Mononuclear cell (primary cell): ENCODE measurements around the gene RIMOC1. TPM values are rescaled to one million over a fixed set of nuclear protein-coding genes. Genes with fewer than 3 reads are reported as not detected.

Source experiments
- H3K27me3 ChIP-seq: 2 replicates; pipeline ENCODE4 v1.6.0; 2011; ENCODE audit warnings: low read length, control low read depth; ENCODE audit not compliant: insufficient read depth
- H3K4me1 ChIP-seq: 2 replicates; pipeline ENCODE4 v1.5.1; 2011; ENCODE audit warnings: mild to moderate bottlenecking, low read length, control low read depth; ENCODE audit not compliant: insufficient read depth
- H3K4me3 ChIP-seq: 2 replicates; pipeline ENCODE4 v1.5.1; 2011; ENCODE audit warnings: mild to moderate bottlenecking, low read length, moderate library complexity
- H3K9me3 ChIP-seq: 2 replicates; pipeline ENCODE4 v1.5.1; 2011; ENCODE audit warnings: low read depth, mild to moderate bottlenecking, control low read depth, low read length
- total RNA-seq: library from RNA; depleted of rRNA; stranded (reverse); fragments of >200 nt; gene quantifications from one replicate; pipeline ENCODE4 v1.2.3, GENCODE V29; 2012

RIMOC1 gene, protein sequence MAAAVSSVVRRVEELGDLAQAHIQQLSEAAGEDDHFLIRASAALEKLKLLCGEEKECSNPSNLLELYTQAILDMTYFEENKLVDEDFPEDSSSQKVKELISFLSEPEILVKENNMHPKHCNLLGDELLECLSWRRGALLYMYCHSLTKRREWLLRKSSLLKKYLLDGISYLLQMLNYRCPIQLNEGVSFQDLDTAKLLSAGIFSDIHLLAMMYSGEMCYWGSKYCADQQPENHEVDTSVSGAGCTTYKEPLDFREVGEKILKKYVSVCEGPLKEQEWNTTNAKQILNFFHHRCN
- total RNA-seq, result 9.3 TPM

DNA sequence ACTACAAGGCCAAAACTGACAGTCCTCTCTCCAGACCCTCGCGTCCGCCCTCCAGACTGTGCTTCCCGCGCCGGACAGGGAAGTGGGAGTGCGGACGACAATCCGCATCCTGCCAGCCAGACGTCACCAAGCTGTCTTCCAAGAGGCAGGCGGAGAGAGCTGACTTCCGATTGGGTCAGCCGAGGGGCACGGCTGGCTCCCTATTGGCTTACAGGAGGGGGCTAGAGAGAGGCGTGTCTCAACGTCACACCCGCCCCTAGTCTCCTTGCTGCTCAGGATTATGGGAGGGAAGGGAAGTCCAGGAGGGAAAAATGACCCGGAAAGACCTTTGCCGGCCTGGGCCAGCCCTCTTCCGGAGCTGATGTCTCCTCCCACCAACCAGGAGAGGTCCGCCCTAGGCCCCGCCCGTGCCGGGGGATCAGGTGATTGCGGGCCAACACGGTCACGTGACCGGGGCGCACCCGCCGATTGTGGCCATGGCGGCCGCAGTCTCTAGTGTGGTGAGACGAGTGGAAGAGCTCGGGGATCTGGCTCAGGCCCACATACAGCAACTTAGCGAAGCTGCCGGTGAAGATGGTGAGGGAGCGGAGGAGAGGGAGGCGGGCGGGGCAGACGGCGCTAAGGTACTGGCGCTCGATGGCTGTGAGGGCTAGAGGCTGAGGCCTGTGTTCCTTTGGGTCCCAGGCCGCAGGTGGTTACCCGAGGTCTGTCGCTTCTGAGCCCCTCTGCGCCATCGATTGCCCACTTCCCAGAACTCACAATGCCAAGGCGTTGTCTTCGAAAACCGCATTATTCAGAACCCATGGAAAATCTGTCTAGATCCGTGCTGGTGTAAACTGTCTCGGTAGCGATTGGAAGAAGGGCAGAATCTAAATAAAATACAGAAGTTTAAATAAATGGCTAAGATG lies at the start of gene RIMOC1:
Gene RIMOC1 (plus strand): TSS at position 453 of the 908 bp plus-strand sequence. CDS start 24 bp downstream, at position 477.
- Histone ChIP-seq H3K4me1 (peaks cover 22% of the 10 kb centered on the region), H3K4me3 (peak within 1 kb of the TSS; percentile 72), H3K9me3 (no peaks in the 10 kb centered on the region), H3K27me3 (peaks cover 10% of the 10 kb centered on the region)

DNA sequence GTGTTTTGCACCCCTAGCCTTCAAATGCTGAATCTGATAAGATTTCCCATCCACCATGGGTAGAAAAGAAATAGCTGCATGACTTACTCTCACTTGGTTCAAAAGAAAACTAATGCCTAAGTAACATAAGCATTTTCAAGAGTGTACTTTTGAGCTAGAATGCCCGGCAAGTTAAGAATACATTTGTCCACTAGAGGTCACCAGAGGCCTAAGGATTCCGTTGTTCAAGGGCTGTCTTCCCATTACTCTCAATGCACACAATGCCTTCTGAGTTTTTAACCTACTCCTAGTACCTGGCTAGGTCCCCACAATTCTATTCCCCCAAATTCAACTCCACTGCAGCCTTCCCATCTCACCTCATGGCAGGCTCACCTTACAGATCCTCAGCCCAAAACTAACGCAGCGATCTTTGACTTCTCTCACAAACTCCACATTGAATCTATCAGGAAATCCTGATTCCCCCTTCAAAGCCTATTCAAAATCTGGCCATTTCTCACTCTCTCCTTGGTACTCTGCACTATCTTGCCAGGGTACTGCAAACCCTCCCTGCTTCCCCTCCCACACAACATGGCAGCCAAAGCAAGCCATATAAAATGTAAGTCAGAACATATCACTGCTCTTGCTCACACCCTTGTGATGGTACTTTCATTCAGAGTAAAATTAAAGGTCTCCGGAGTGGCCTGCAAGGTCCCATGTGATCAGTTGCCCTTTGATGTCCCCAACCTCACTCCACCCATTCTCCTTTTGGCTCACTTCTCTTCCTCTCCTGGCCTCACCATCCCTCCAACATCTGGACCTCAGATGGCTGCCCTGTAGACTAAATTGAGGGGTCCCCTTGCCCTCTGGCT lies 47.3 kb upstream of the RIMOC1 start:
- no peaks in the 10 kb centered on the region for H3K9me3 ChIP-seq
- no peak overlapping the region for H3K4me3 ChIP-seq
- H3K4me1 ChIP-seq, result no peaks in the 10 kb centered on the region
- no peaks in the 10 kb centered on the region for H3K27me3 ChIP-seq

DNA sequence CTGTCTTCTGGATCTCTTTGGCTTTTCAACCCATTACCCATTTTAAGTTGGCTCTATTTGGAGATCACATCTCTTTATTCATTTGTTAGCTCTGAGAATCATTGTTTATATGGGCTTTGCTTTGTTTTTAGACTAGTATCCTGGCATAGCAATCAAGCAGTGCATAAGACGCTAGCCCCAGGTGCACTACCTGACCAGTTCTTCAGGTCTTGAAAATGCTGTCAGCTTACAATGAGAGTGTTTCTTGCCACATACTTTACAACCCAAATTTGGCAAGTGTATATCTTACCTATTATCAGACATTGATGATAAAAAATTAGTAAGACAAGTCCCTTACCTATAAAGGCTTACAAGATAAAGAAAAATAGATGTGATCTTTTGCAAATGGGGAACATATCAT lies 46.2 kb upstream of the RIMOC1 start:
- Histone ChIP-seq H3K9me3 (no peaks in the 10 kb centered on the region), H3K27me3 (no peaks in the 10 kb centered on the region), H3K4me1 (no peaks in the 10 kb centered on the region), H3K4me3 (no peak overlapping the region)

DNA sequence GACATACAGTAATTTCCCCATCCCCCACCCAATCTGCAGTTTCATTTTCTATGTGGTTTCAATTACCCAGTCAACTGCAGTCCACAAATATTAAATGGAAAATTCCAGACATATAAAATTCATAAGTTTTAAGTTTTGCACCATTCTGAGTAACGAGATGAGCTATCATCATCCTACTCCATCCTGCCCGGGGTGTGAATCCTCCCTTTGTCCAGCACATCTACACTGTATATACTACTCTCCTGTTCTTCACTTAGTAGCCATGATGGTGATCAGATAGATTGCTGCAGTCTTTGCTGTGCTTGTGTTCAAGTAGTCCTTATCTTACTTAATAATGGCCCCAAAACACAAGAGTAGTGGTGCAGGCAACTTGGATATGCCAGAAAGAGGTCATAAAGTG lies 45.3 kb upstream of the RIMOC1 start:
- no peaks in the 10 kb centered on the region for H3K4me1 ChIP-seq

DNA sequence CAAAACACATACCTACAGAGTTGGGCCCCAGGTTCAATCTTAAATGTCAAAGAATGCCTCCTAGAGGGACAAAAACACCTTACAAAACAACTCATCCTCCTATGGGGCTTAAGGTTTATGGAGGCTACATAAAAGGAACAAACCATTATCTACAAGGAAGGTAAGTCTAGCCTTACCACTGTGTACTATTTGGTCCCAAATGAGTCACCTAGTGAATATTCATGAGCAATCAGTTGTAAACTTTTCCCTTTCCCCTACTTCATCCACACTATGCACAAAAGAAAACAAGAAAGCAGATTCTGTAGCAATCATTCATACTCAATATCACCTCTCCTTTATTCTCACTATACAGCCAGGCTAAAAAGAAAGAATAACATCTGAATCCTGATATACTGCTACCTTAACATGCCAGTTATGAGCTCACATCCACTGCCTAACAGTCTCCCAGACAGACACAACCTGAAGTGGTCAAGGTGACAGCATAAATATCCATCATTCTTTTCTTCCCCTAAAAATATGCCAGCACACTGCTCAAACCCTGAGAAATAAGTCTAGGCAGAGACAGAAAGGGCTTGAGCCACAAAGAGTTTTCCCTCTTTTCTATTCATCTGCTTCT lies 40.2 kb upstream of the RIMOC1 start:
- Histone ChIP-seq H3K9me3 (no peaks in the 10 kb centered on the region), H3K27me3 (no peaks in the 10 kb centered on the region), H3K4me3 (no peak overlapping the region), H3K4me1 (peaks cover 3% of the 10 kb centered on the region)

More for the DNA sequence above, 45.3 kb upstream of the RIMOC1 start:
- H3K4me3 ChIP-seq, result no peak overlapping the region
- H3K9me3 ChIP-seq, result no peaks in the 10 kb centered on the region
- H3K27me3 ChIP-seq, result no peaks in the 10 kb centered on the region

DNA sequence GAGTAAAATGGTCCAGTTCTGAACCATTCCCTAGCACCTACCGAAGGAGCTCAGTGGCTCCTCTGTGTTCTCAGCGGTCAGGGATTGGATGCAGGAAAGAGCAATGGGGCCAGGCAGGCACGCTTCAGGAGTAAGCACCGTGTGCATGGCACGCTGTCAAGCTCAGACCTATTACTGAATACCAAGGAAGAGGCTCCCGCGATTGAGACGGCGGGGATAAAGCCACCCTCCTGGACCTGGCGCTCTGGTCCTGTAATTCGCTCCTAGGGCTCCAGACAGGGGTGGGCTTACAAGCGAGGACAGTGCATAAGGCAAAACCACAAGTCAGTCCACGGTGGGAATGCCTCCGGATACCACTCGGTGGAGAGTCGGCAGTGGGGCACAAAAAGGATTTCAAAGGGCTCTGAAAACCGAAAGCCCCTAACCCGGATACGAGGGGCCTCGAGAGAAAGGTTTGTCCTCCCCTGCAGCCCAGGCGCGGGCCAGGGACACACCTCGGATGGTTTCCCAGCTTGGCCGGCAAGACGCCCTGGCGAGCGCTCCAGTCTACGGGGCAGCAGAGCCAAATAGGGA lies 34.9 kb upstream of the RIMOC1 start:
- H3K4me3 ChIP-seq, result peak overlapping the region; percentile 71
- peaks cover 18% of the 10 kb centered on the region for H3K4me1 ChIP-seq
- H3K27me3 ChIP-seq, result no peaks in the 10 kb centered on the region
- no peaks in the 10 kb centered on the region for H3K9me3 ChIP-seq

DNA sequence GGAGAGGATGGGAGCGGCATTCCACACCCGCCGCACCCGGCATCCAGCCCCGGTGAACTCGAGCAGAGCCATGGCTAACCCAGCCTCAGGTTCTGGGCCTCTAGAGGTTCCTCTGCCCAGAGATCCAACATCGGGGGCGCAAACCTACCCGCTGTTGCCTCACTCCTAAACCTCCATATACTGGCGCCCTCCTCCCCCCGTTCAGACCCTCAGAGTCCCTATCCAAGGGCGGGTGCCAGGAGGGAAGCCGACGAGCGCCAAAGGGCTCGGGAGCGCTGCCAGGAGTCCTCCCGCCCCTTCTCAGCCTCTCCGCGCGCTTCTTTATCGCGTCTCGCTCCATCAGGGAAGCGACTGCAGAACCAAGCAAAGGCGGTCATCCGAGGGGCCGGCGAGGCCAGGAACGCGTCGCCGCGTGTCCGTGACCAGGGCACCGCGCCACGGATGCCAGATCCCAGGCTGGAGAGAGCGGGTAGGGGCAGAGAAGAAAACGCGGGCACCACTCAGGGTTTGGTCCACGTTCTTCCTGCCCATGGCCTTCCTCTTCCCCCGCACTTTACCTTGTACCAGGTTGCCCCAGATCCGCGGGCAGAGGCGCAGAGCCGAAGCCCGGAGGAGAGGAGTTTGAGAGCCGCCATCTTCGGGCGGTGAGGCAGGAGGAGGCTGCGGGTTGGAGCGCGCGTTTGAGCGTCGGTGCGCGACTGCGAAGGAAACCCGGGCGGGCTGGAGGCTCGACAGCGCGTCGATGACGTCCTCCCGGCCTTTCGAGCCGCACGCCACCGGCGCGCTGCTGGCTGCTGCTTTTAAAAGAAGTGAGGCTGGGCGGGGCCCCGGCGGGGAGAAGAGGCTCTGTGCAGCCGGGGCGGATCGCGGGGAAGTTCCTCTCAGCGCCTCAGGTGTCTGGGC lies 34.2 kb upstream of the RIMOC1 start, which contains the start of gene OXCT1:
Gene OXCT1 (minus strand): TSS at position 702 of the 903 bp plus-strand sequence. CDS start 67 bp downstream, at position 635.
- Histone ChIP-seq H3K27me3 (no peaks in the 10 kb centered on the region), H3K9me3 (no peaks in the 10 kb centered on the region), H3K4me1 (peaks cover 18% of the 10 kb centered on the region), H3K4me3 (peak within 1 kb of the TSS; percentile 71)

DNA sequence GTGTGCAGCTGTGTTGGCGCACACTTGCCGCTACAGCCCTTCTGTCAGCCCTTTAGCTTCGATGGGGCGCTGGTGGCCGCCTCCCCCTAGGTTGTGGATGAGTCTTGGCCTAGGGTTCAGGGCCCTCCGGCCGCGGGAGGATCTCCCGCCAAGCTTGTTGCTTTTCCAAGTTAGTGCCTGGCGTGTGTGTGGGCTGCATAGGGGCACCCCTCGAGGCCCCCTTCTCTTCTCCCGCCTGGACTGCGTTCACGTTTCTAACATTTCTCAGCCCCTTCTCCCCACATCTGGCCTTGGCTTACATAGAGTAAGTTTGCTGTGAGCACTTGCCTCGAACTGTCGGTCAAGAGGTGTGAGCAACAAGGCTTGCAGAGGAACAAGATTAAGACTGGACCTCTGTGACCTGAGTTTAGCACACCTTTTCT lies 33.5 kb upstream of the RIMOC1 start:
- Histone ChIP-seq H3K4me3 (peak overlapping the region; percentile 71), H3K4me1 (peaks cover 18% of the 10 kb centered on the region), H3K27me3 (no peaks in the 10 kb centered on the region), H3K9me3 (no peaks in the 10 kb centered on the region)

DNA sequence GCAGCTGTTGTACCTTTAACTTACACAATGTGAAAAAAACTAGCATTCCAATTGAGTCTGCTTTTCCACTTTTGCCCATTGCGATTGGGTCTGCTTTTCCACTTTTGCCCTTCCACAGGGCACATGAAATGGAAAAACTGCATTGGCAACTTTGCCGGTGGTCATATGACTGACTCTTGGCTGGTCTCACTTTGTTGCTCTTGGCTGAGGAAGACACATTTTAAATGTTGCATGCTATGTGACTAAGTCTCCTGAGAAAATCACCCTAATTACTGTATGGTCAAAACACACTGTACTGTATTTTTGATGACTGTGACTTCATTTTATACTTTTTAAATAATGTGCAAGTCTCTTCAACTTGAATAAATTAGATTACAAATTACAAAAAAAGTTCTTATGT lies 32.3 kb upstream of the RIMOC1 start:
- no peaks in the 10 kb centered on the region for H3K9me3 ChIP-seq
- no peaks in the 10 kb centered on the region for H3K27me3 ChIP-seq
- H3K4me1 ChIP-seq, result peaks cover 18% of the 10 kb centered on the region
- H3K4me3 ChIP-seq, result no peak overlapping the region

DNA sequence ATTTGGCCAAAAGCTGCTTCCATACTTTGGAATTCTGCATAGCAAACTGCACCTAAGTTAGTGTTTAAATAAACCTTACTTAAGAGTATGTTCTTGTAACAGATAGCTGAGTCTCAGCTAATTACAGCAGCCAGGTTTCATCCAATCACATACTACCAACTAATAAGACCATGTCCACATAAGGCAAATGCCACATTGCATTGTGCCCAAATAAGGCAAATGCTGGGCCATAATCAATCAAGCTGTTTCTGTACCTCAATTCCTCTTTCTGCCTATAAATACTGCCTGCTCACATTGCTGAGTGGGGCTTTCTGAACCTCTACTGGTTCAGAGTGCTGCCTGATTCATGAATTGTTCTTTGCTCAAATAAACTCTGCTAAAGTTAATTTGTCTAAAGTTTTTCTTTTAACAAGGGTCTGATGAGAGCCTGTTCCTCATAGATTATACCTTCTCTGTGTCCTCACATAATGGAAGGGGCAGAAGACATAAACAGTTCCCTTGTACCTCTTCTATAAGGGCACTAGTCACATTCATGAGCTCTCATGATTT lies 29.6 kb upstream of the RIMOC1 start:
- peaks cover 6% of the 10 kb centered on the region for H3K27me3 ChIP-seq
- H3K4me1 ChIP-seq, result peaks cover 10% of the 10 kb centered on the region
- no peaks in the 10 kb centered on the region for H3K9me3 ChIP-seq
- H3K4me3 ChIP-seq, result no peak overlapping the region

DNA sequence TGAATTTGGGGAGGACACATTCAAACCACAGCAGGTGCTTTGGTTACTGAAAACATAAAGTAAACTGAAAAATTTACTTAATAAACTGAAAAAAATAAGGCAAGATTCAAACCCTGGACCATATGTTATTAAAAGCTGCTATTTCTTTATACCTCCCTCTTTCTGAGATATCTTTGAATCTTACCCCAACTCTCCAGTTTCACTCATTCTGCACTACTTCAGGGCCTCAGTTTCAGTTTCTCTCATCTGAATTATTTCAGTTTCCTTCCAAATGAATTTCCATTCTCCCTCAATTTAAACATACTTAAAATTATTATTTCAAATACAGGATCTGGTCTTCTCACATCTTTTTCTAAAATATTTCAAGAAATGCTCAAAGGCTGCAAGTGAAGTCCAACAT lies 29.0 kb upstream of the RIMOC1 start:
- Histone ChIP-seq H3K27me3 (peaks cover 11% of the 10 kb centered on the region), H3K4me1 (peaks cover 9% of the 10 kb centered on the region), H3K9me3 (no peaks in the 10 kb centered on the region)

DNA sequence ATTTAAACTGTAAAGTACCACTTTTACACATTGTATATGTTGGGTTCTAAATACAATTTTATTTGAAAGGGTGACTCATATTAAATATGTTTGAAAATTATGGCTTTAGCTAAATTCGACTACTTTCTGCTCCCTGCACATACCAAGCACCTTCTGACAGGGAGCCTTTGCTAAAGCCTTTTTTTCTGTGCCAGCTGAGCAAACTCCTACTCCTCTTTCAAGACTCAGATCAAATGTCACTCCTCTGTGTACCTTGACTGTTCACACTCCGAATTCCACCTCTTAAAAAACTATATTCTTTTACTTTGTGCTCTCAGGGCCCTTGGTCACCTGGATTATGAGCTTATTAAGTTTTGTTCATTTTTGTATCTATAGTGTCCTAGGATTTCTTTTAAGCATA lies 27.5 kb upstream of the RIMOC1 start:
- Histone ChIP-seq H3K4me1 (no peaks in the 10 kb centered on the region), H3K4me3 (no peak overlapping the region), H3K9me3 (no peaks in the 10 kb centered on the region), H3K27me3 (peaks cover 15% of the 10 kb centered on the region)

More for the DNA sequence above, 29.0 kb upstream of the RIMOC1 start:
- no peak overlapping the region for H3K4me3 ChIP-seq

DNA sequence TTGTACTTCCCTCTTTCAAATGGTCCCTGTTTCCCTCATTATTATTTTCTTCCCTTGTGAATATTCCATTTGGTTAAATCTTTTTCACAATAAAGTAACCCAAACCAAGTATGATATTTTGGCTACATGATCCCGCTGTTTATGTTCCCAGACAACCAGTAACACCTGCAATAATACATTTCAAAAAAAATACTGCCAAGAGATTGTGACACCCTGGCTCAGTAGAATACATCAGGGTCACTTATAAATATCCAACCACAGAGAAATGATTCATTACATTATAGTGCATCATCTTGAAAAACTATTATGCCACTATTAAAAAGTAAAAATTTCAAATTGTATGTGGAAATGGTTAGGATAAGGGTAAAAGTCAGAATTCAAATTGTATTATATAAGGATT lies 26.7 kb upstream of the RIMOC1 start:
- Histone ChIP-seq H3K4me3 (no peak overlapping the region), H3K27me3 (peaks cover 15% of the 10 kb centered on the region), H3K4me1 (no peaks in the 10 kb centered on the region), H3K9me3 (no peaks in the 10 kb centered on the region)
